Neural cell (in vitro differentiated cells): Measurements from ENCODE around the gene SPINT3.

Experiments
- EP300 ChIP-seq: fragments of 450-650 bp; conservative IDR thresholded peaks from 2 replicates; pipeline ENCODE4 v1.6.1; 2014; ENCODE audit warnings: antibody characterized with exemption, mild to moderate bottlenecking, moderate library complexity; ENCODE audit not compliant: poor library complexity, severe bottlenecking
- EZH2 ChIP-seq: fragments of 200-600, 300-800 bp; shearing (Covaris generic), sonication (generic); IDR thresholded peaks from 2 replicates; pipeline ENCODE4 v1.6.1; 2014; ENCODE audit warnings: antibody characterized with exemption, low read length, borderline replicate concordance, mild to moderate bottlenecking; ENCODE audit not compliant: insufficient read depth, poor library complexity, severe bottlenecking
- POLR2AphosphoS5 ChIP-seq: IDR thresholded peaks from 2 replicates; pipeline ENCODE4 v1.6.1; 2012
- RAD21 ChIP-seq: fragments of 450-650 bp; conservative IDR thresholded peaks from 2 replicates; pipeline ENCODE4 v1.6.1; 2014; ENCODE audit warnings: antibody characterized with exemption, mild to moderate bottlenecking, moderate library complexity
- TAF1 ChIP-seq: IDR thresholded peaks from 2 replicates; pipeline ENCODE4 v1.6.1; 2012; ENCODE audit warnings: low read depth
- TF ChIP-seq, protein P1 (sequence below): fragments of 450-650 bp; IDR thresholded peaks from 2 replicates; pipeline ENCODE4 v1.5.1; 2014; ENCODE audit warnings: antibody characterized with exemption, mild to moderate bottlenecking, moderate library complexity; ENCODE audit not compliant: poor library complexity, severe bottlenecking
- TF ChIP-seq, protein P2 (sequence below): IDR thresholded peaks from 2 replicates; pipeline ENCODE4 v1.6.1; 2012; ENCODE audit warnings: borderline replicate concordance

DNA sequence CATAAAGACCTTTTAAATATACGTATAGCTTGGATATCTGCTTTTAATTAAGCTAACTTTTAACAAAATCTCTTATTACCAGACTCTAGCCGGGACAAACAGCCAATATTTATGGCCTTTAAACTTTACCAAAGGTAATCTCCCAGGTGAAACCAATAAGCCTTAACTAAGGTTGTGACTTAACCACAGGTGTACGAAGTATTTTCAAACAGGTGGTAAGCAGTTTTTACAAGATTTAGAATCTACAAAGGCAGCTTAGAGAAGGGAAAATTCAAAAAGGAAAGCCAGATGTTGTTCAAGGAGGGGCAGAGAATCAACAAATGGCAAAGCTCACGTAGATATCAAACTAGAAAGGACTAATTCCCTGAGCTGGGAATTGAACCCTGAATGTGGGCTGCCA, 30.0 kb downstream of the SPINT3 start:
- TF ChIP-seq, protein P1, sequence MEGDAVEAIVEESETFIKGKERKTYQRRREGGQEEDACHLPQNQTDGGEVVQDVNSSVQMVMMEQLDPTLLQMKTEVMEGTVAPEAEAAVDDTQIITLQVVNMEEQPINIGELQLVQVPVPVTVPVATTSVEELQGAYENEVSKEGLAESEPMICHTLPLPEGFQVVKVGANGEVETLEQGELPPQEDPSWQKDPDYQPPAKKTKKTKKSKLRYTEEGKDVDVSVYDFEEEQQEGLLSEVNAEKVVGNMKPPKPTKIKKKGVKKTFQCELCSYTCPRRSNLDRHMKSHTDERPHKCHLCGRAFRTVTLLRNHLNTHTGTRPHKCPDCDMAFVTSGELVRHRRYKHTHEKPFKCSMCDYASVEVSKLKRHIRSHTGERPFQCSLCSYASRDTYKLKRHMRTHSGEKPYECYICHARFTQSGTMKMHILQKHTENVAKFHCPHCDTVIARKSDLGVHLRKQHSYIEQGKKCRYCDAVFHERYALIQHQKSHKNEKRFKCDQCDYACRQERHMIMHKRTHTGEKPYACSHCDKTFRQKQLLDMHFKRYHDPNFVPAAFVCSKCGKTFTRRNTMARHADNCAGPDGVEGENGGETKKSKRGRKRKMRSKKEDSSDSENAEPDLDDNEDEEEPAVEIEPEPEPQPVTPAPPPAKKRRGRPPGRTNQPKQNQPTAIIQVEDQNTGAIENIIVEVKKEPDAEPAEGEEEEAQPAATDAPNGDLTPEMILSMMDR: no peak
- no peak for TF ChIP-seq EP300
- TF ChIP-seq EZH2: no peak
- no peak for TF ChIP-seq RAD21
- no peak for TF ChIP-seq POLR2AphosphoS5
- TF ChIP-seq, protein P2, sequence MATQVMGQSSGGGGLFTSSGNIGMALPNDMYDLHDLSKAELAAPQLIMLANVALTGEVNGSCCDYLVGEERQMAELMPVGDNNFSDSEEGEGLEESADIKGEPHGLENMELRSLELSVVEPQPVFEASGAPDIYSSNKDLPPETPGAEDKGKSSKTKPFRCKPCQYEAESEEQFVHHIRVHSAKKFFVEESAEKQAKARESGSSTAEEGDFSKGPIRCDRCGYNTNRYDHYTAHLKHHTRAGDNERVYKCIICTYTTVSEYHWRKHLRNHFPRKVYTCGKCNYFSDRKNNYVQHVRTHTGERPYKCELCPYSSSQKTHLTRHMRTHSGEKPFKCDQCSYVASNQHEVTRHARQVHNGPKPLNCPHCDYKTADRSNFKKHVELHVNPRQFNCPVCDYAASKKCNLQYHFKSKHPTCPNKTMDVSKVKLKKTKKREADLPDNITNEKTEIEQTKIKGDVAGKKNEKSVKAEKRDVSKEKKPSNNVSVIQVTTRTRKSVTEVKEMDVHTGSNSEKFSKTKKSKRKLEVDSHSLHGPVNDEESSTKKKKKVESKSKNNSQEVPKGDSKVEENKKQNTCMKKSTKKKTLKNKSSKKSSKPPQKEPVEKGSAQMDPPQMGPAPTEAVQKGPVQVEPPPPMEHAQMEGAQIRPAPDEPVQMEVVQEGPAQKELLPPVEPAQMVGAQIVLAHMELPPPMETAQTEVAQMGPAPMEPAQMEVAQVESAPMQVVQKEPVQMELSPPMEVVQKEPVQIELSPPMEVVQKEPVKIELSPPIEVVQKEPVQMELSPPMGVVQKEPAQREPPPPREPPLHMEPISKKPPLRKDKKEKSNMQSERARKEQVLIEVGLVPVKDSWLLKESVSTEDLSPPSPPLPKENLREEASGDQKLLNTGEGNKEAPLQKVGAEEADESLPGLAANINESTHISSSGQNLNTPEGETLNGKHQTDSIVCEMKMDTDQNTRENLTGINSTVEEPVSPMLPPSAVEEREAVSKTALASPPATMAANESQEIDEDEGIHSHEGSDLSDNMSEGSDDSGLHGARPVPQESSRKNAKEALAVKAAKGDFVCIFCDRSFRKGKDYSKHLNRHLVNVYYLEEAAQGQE: no peak
- no peak for TF ChIP-seq TAF1
